Loucy (cell line): ENCODE data around the gene GGN.

ENCODE experiments used
- EZH2phosphoT487 ChIP-seq: fragments of 200-600 bp; IDR thresholded peaks from 2 replicates; pipeline ENCODE4 v1.6.1; 2018; ENCODE audit warnings: antibody characterized with exemption, mild to moderate bottlenecking, moderate library complexity, borderline replicate concordance
- TF ChIP-seq, protein P1 (sequence below): fragments of 200-600 bp; sonication (generic); conservative IDR thresholded peaks from 2 replicates; pipeline ENCODE4 v1.5.1; 2014; ENCODE audit warnings: mild to moderate bottlenecking, antibody characterized with exemption, low read length

GRCh38 chr19:38388349-38389100 lies 691 bp upstream of the GGN start, which contains the start of gene SPRED3:
- TF ChIP-seq, protein P1, sequence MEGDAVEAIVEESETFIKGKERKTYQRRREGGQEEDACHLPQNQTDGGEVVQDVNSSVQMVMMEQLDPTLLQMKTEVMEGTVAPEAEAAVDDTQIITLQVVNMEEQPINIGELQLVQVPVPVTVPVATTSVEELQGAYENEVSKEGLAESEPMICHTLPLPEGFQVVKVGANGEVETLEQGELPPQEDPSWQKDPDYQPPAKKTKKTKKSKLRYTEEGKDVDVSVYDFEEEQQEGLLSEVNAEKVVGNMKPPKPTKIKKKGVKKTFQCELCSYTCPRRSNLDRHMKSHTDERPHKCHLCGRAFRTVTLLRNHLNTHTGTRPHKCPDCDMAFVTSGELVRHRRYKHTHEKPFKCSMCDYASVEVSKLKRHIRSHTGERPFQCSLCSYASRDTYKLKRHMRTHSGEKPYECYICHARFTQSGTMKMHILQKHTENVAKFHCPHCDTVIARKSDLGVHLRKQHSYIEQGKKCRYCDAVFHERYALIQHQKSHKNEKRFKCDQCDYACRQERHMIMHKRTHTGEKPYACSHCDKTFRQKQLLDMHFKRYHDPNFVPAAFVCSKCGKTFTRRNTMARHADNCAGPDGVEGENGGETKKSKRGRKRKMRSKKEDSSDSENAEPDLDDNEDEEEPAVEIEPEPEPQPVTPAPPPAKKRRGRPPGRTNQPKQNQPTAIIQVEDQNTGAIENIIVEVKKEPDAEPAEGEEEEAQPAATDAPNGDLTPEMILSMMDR = no peak
- TF ChIP-seq EZH2phosphoT487 = no peak
